COLO829 (cell line): ENCODE results near the gene ALDH1L2.
A peak's percentile ranks its signal among the peaks of the same experiment; 100 is the strongest.

Source experiments
- DNase-seq: peaks from one replicate; pipeline ENCODE4 v3.0.0; 2012; ENCODE audit warnings: low spot score

ALDH1L2 gene

DNA sequence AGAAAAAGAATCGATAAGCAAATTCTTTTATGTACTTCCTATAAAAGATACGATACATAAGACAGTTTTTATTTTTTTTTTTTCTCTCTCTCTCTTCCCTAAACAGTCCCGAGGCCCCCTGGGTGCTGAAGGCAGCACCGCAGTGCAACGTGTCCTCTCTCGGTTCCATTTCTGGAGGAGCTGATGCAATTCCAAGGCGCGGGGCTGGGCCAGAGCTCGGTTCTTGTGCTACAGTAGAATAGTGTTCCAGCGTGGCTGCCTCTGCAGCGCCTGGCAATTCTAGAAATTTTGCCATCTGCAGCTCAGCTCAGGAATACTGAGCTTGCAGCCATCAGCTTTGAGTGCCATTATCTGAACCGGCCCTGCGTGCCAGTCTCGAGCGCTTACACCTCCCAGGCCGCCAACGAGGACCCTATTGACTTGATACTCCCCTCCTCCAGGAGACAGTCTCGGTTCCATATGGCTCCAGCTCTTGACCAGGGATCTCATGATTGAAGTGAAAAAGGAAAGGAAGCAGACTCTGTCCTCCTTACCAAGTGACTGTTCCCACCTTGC lies 630 bp downstream of the ALDH1L2 start:
- no peak for DNase-seq

DNA sequence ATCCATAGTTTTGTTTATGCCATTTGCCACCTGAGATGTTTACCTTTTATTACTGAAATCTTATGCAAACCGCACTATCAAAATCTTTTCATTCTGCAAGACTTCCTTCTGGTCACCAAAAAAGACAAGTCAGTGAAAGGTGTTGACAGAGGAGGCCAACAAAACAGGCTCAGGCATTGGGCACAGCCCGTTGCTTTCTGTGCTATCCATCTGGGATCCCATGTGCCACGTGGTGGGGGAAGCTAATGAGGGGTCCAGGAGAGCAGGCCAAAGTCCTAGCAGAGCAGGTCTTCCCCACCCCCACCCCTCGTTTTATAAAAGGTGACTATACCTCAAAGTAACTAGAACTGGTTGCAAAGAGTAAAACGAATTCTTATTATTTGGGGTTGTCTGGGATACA lies 1.2 kb downstream of the ALDH1L2 start:
- no peak for DNase-seq

DNA sequence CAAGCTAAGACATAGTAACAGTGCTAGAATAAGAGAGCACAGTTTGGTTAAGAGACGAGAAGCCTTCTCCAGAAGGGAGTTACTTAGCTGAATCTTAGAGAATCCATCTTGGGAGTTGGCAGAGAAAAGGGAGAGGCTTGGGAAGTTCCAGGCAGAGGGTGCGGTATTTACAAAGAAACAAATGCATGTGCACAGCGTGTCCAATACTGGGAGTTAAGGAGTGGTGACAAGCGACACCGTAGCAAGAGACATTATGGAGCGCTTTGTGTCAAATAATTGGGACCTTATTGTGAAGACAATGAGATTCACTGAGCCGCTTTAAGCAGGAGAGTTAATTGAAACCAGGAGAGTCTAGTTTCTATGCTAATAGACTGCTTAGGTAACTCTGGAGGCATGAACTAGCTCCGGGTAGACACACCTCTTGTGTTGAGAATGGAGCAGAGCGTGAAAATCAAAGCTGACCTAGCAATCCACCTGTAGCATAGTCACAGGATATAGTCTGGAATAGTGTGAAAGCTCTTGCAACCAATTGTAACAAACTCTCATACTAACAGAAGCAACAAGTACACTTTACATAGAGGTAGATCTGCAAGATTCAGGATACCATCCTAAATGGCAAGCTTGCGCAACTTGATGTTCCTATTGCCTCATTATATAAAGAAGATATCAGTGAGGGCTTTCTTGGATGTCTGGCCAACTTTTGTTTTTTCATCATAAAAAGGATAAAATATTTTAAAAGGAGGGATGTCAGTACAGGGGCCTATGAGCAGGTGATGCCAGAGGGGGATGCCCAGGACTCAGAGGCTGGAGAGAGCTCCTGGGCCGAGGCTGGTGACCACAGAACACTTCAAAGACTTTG lies 5.3 kb downstream of the ALDH1L2 start:
- DNase-seq = no peak

DNA sequence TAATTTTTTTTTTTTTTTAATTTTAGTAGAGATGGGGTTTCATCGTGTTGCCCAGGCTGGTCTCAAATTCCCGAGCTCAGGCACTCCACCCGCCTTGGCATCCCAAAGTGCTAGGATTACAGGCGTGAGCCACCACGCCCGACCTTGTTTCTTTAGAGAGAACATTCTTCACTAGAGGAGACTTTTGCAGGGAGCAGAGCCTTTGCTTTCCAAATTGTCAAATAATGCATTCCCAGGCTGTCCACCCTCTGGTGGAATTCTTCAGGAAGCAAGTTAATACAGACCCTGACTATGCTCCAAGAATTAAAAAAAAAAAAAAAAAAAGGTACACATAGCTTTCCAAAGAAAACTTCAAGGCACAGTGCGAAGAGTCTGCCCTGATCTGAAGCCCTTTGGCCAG lies 6.8 kb downstream of the ALDH1L2 start:
- no peak for DNase-seq

DNA sequence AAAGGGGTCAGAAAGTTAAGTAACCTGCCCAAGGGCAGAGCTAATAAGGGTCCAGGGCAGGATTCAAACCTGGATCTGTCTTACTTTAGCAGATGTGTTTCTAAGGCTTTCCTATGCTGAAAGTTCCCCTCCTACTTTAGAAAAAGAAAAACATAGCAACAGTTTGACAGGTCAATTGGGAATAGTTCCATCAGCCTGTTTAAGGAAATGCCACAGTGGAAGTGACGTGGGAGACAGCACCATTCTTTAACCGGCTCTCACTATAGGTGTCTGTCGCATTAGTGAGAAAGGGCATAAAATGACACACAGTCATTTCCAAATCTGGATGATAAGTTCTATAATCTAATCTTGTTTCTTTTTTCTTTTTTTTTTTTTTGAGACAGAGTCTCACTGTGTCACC lies 7.3 kb downstream of the ALDH1L2 start:
- DNase-seq = no peak

DNA sequence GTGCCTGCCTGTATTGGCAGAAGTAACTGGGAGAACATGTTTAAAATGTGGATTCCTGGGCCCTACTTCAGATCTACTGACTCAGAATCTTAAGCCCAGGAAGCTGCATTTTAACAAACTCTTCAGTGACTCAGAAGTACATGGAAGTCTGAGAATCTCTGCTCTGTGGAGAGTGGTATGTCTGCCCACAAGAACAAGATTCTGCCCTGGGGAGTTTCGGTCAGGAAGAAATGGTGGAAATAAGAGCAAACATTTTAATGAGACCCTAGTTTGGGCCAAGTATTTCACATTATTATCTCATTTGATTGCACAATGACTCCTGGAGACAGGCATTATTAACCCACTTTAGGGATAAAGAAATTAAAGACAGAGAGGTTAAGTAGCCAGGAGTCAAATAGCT lies 8.2 kb downstream of the ALDH1L2 start:
- no peak for DNase-seq

DNA sequence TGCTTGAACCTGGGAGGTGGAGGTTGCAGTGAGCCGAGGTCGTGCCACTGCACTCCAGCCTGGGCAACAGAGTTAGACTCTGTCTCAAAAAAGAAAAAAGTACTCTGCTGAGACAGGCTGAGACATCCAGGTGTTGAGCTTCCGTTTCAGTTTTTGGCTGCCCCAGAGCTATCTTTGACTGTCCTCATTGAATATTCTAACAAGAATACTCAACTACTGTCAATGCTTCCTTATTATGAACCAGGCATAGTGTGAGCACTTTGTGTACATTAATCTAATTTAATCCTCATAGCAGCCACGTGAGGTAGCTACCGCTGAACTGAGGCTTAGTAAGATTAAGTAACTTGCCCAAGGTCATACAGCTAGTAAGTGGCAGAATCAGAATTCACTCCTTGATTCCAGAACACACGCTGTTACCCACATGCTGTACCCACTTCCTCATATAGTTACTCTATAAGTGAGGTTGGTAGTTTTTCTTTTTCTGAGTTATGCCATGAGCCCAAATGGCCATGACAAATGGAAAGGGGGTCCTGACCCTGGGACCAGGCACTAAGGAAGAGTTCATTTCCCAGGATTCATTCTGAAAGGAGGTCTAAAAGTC lies 11.3 kb downstream of the ALDH1L2 start:
- DNase-seq = no peak

DNA sequence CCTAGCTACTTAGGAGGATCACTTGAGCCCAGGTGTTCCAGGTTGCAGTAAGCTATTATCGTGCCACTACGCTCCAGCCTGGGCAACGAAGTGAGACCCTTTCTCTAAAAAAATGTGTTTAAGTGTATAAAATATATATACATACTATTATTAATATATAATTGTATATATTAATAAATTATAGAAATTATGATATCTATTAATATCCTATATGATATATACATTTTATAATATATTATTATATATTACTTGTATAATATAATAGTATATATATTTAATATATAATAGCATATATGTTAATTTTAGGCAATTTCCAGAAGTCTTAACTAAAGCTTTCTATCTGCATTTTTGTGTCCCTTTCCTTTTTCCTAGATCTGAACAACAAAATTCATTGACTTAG lies 12.3 kb downstream of the ALDH1L2 start:
- DNase-seq = no peak

DNA sequence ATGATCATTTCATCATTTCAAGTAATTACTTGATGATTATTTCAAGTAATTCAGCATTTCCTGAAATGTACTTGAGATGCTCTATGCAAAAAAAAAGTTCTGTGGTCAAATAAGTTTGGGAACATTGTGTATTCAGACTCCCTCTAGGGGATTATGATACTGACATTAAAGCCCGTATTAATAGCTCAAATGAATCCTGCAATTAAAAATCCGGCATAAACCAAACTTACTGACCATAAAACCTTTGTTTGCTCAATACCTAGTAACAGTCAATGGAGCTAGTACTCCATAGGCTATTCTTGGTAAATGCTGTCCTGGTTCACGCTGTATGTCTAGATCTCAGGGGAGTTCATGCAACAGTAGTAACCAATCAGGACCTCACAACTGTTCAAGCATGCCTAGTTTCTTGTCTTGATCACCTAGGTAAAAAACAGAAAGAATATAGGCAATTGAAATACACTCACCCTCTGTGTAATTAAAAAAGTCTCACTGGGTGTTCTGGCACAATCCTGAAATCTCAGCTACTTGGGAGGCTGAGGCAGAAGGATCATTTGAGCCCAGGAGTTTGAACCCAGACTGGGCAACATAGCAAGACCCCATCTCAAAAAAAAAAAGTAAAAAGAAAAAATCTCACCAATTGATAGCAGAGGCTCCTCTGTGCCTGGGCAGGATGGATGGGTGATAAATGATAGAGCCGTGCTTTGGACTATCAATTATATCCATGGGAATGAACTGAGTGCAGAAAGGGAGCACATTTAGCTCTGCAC lies 14.1 kb downstream of the ALDH1L2 start:
- DNase-seq = no peak

DNA sequence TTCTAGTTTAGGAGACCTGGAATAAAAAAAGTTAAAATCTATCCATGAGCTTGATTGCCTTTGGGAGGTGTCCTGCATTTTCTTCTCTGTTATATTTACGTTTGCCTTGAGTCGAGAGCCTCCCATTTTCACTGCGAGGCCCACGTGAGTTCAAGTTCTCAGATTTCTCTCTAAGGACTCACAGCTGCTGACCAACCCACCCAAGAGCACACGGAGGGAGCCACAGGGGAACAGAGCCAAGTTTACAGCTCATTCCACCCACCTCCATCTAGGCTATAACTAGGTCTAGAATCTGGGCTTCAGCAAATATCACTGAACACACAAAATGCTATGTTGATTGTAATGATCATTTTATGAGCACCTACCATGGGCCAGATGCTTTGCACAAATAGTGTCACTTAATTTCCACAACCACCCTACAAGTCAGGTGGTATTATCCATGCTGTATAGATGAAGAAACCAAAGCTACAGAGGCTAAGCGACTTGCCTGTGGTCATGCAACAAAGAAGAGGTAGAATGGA lies 16.7 kb downstream of the ALDH1L2 start:
- DNase-seq = no peak

DNA sequence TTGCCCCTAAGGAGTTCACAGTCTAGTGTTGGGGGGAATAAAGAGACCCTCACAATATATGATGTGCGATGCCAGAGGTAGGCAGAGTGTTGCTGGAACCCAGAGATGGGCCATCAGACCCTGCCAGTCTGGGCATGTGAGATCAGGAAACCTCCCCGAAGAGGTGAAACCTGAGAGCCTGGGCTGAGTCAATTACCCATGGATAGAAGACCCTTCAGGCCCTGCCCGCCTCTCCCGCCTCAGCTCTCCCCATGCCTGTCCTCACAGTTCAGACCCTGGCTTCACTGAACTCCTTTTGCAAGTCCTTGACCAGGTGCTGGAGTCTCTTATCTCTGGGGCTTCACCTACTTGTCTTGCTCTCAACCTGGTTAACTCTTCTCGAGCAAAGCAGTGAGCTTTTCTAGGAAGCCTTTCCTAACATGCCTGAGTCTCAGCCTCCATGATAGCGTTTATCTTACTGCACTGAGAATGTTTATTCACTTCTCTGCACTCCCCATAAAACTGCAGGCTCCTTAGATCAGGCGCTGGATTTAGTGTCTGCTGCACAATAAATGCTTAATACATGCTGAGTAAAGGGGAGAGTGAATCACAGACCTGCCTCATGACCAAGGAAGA lies 19.6 kb downstream of the ALDH1L2 start:
- DNase-seq = no peak

DNA sequence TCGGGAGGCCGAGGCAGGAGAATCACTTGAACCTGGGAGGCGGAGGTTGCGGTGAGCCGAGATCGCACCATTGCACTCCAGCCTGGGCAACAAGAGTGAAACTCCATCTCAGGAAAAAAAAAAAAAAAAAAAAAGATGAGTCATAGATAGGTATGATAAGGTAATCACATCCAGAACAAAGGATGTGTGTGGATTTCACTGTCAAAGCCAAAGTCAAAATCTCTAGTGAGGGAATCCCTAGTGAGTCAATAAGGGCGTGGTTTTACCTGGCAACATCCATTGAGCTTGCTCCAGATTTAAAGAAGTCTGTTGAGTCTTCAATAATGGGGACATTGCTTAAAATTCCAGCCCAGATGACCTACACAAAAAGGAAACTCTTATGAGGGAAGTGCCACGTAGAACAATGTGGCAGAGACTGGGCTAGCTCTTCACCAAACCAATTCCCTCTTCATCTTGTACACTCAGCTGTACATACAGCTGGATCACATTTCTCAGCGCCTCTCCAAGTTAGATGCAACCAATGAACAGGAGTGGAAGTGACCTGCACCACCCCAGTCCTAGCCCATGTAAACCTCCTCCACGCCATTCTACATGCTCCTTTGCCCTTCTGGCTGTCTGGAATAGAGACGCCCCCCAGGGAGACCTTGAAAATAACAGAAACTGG lies 23.4 kb downstream of the ALDH1L2 start:
- no peak for DNase-seq

DNA sequence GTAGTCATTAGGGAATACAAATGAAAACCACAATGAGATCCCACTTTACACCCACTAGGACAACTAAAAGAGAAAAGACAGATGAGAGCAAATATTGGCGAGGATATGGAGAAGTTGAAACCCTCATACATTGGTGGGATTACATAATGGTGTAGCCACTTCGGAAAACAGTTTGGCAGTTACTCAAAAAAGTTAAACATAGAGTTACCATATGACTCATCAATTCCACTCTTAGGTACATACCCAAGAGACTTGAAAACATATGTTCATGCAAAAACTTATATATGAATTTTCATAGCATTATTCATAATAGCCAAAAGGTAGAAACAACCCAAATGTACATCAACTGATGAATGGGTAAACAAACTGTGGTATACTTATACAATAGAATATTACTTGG lies 27.1 kb downstream of the ALDH1L2 start:
- no peak for DNase-seq

DNA sequence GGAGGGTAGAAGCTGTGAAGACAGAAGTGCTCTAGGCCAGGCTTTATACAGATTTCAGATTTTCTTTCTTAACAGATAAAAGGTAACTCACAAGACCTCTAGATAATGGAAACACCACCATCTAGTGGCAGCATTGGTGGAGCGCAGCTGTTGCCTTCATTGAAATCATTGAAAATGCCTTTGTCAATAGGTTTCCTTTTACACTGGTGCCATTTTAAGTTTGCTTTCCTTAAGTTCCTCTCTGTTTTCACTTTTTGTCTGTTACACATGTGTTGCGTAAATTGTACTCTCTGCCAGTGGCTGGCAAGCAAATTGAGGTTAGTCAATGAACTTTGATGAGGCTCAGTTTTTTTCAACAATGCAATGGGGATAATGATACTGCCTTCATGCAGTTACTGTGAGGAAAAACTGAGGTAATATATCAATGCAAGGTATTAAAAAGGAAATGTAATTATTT lies 31.1 kb downstream of the ALDH1L2 start:
- DNase-seq = peak; percentile 52

DNA sequence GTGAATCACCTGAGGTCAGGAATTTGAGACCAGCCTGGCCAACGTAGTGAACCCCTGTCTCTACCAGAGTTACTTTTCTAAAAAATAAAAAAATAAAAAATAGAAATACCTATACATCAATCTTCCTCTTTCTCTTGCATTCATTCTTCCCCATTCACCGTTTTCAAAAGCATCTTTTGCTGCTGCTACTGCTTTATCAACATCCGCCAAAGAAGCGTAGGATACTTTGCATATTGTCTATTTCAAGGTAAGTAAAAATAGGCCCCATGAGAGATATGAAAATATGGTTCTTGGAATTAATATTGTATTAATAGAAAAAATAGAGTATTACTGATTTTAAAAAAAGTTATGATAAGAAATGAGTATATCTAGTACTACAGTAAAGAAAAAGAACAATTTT lies 32.3 kb downstream of the ALDH1L2 start:
- DNase-seq = no peak

DNA sequence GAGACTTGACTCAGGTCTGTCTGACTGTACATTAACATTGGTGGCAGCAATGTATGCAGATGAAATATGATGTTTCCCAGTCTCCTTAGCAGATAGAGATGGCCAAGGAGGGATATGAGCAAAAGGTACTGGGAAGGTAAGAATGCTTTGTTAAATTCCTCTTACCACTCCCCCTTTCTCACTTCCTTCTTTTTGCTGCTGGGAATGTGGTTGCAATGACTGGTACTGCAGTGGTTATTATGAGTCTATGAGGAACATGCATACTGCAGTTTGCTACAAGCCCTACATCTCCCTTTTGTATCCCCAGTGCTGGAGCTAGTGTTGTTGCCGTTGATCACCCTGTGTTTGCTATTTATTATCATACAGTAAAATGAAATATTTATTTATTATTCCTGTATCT lies 35.9 kb downstream of the ALDH1L2 start:
- no peak for DNase-seq

DNA sequence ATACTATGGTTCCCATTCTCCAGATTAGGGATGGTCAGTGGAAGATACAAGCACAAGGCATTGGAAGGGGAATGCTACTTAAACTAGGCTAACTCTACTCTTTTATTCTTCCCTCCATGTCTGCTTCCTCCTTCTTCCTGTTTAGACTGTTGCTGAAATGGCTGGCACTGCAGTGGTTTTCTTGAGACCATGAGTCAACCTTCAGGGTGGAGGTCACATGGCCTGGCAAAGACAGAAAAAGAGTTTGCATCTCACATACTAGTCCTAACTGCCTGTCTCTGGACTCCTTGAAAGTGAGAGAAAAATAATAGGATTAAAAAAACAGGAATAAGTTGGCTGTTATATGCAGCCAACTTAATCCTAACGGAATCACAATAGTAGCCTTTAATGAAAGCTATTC lies 37.0 kb downstream of the ALDH1L2 start:
- DNase-seq = no peak

DNA sequence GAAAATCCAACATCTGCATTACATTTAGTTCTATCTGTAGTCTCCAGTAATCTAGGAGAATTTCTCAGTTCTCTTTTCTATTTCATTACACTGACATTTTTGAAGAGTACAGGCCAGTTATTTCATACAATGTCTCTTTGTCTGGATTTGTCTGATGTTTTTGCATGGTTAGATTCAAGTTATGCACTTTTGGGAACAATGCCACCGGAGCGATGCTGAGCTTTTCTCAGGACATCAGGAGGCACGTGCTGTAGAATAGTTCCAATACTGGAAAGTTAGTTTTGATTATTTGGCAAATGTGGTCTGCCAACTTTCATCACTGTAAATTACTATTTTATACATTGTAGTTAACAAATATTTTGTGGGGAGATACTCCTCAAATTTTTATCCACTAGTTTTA lies 43.1 kb downstream of the ALDH1L2 start:
- DNase-seq = peak; percentile 20

DNA sequence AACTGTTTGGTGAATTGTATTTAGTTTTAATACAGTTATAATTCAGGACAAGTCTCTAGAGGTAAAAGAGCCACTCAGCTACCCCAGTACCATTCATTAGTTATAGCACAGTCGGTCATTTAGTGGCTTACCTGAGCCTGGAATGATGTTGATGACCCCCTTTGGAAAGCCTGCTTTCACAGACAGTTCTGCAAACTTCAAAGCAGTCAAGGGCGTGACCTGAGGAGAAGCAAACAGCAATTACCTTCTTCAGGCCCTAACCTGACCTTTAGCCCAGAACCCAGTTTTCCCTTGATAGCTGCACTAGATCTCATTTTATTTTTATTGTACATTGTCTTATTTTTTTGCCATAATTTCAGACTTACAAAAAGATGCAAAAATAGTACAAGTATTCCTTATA lies 43.8 kb downstream of the ALDH1L2 start:
- DNase-seq = no peak

DNA sequence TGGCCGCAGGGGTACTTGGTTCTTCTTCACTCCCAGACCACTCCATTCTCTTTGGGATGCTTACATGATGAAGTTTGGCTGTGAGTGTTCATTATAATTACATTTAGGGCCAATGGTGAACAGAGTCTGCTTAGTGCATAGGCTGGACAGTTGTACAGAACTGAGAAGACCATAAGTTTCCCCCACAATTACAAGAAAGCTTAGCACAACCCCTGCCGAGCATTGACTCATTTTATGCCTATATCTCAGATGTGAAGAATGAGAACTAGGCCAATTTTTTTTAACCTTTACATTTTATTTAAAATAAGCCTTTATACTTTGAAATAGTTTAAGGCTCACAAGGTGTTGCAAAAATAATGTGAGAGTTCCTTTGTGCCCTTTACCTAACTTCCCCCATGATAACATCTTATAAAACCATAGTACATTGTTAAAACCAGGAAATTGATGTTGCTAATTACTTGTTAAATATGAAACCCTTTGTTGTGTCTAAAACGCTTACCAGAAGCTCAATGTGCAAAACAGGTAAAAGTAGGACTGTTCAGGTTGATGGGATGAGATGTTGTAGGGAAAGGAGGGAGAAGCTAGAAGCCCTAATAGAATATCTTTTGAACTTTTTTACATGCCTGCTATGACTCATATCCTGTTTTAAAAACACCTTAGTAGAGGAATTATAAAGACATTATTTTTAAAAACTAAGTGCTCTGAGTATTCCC lies 47.2 kb downstream of the ALDH1L2 start:
- DNase-seq = no peak

DNA sequence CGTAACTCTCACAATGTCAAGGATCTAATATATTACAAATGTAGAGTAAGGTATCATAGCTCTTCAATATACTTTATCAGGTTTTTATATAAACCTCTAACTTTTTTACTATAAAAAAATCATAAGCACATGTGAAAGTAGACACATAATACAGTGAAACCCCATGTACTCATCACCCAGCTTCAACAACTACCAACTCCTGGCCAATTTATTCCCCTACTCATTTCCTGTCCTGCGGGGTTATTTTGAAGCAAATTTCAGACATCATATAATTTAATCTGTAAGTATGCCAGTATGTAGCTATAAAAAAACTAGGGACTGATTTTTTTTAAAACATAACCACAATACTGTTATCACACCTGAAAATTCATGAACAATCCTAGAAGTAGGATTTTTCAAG lies 50.4 kb downstream of the ALDH1L2 start:
- DNase-seq = no peak
